IMR-90 (cell line): ENCODE data around the gene TM2D3. TPM values are rescaled to one million over a fixed set of nuclear protein-coding genes. Genes with fewer than 3 reads are reported as not detected.

Experiments
- ATAC-seq: fragments of 200-7000 bp; cut with Tn5 transposase; 2 replicates; pipeline ENCODE4 v1.9.1; 2020; ENCODE audit warnings: low read depth, mild to moderate bottlenecking, moderate library complexity
- BruUV-seq: library from RNA; stranded (reverse); fragments of 400-500 nt; replicated peaks from 2 replicates; lab custom pipeline; 2021; lab: Mats Ljungman, UMichigan
- CTCF ChIA-PET: fragments of 300-600 bp; formaldehyde crosslinking; extraction: SDS; loops from one replicate; lab custom pipeline; 2021; ENCODE audit warnings: antibody characterized with exemption; lab: Yijun Ruan, JAX
- POLR2A ChIA-PET: fragments of 300-600 bp; sonication (Branson Sonifier 250); formaldehyde crosslinking; loops from one replicate; lab custom pipeline; 2022; ENCODE audit warnings: antibody characterized with exemption; ENCODE audit not compliant: unreplicated experiment; lab: Charles Lee
- DNase-seq: peaks from one replicate; pipeline ENCODE4 v3.0.0; 2013
- H2AFZ ChIP-seq: replicated peaks from 2 replicates; pipeline ENCODE3; 2013; ENCODE audit warnings: low read length, mild to moderate bottlenecking; ENCODE audit not compliant: poor library complexity
- H2AK5ac ChIP-seq: 2 replicates; pipeline ENCODE4 v1.6.1; 2013; ENCODE audit warnings: low read depth, low read length, inconsistent platforms
- H2AK9ac ChIP-seq: replicated peaks from 2 replicates; pipeline ENCODE3; 2013; ENCODE audit warnings: mild to moderate bottlenecking, low read depth, low read length, moderate library complexity; ENCODE audit not compliant: poor library complexity
- H2BK120ac ChIP-seq: 2 replicates; pipeline ENCODE4 v1.6.1; 2013; ENCODE audit warnings: low read depth, low read length, inconsistent platforms
- H2BK15ac ChIP-seq: 3 replicates; pipeline ENCODE4 v1.6.1; 2013; ENCODE audit warnings: low read depth, low read length, inconsistent platforms
- H2BK20ac ChIP-seq: 2 replicates; pipeline ENCODE4 v1.6.1; 2013; ENCODE audit warnings: low read depth, mild to moderate bottlenecking, inconsistent platforms, low read length, moderate library complexity
- H2BK5ac ChIP-seq: 2 replicates; pipeline ENCODE4 v1.6.1; 2013; ENCODE audit warnings: mild to moderate bottlenecking, low read depth, low read length, inconsistent platforms; ENCODE audit not compliant: poor library complexity, severe bottlenecking
- H3K14ac ChIP-seq: replicated peaks from 2 replicates; pipeline ENCODE4 v1.6.1; 2013; ENCODE audit warnings: low read depth, low read length, inconsistent platforms
- H3K18ac ChIP-seq: 2 replicates; pipeline ENCODE4 v1.6.1; 2013; ENCODE audit warnings: low read depth, low read length, control low read depth
- H3K23ac ChIP-seq: 2 replicates; pipeline ENCODE4 v1.6.1; 2013; ENCODE audit warnings: low read depth, low read length, inconsistent platforms
- H3K27ac ChIP-seq: 2 replicates; pipeline ENCODE4 v1.5.1; 2013; ENCODE audit warnings: mild to moderate bottlenecking, control low read depth, low read length; ENCODE audit not compliant: insufficient read depth
- H3K27me3 ChIP-seq: 2 replicates; pipeline ENCODE4 v1.6.1; 2013; ENCODE audit warnings: low read length; ENCODE audit not compliant: control insufficient read depth, insufficient read depth
- H3K36me3 ChIP-seq: 2 replicates; pipeline ENCODE4 v1.6.1; 2013; ENCODE audit warnings: low read length, mixed read lengths; ENCODE audit not compliant: control insufficient read depth, insufficient read depth
- H3K4ac ChIP-seq: 2 replicates; pipeline ENCODE4 v1.6.1; 2013; ENCODE audit warnings: low read depth, low read length, inconsistent platforms
- H3K4me1 ChIP-seq: 2 replicates; pipeline ENCODE4 v1.6.1; 2013; ENCODE audit warnings: low read length, mixed read lengths; ENCODE audit not compliant: control insufficient read depth, insufficient read depth
- H3K4me2 ChIP-seq: 2 replicates; pipeline ENCODE4 v1.6.1; 2013; ENCODE audit warnings: low read depth, mild to moderate bottlenecking, control low read depth, low read length, moderate library complexity
- H3K4me3 ChIP-seq: 2 replicates; pipeline ENCODE4 v1.5.1; 2013; ENCODE audit warnings: low read depth, mild to moderate bottlenecking, control low read depth, low read length, moderate library complexity; ENCODE audit not compliant: insufficient read depth
- H3K56ac ChIP-seq: 2 replicates; pipeline ENCODE4 v1.6.1; 2013; ENCODE audit warnings: low read length, inconsistent platforms; ENCODE audit not compliant: insufficient read depth; ENCODE audit errors: extremely low read depth
- H3K79me1 ChIP-seq, 2 experiments: 2 replicates each; pipeline ENCODE4 v1.6.1; 2013; ENCODE audit warnings: low read length in 2 of 2, inconsistent platforms in 1 of 2, low read depth in 1 of 2
- H3K9ac ChIP-seq: 2 replicates; pipeline ENCODE4 v1.6.1; 2013; ENCODE audit warnings: low read depth, low read length, control low read depth
- H3K9me1 ChIP-seq: 2 replicates; pipeline ENCODE4 v1.6.1; 2013; ENCODE audit warnings: low read length, inconsistent platforms; ENCODE audit not compliant: insufficient read depth
- H3K9me3 ChIP-seq: 2 replicates; pipeline ENCODE4 v1.6.1; 2013; ENCODE audit warnings: low read length; ENCODE audit not compliant: control insufficient read depth, insufficient read depth
- H4K20me1 ChIP-seq: 2 replicates; pipeline ENCODE4 v1.6.1; 2013; ENCODE audit warnings: low read length, inconsistent platforms; ENCODE audit not compliant: insufficient read depth
- H4K5ac ChIP-seq: 2 replicates; pipeline ENCODE4 v1.6.1; 2013; ENCODE audit warnings: mild to moderate bottlenecking, low read depth, low read length, control low read depth
- H4K8ac ChIP-seq, 2 experiments: 2 replicates each; pipeline ENCODE4 v1.6.1; 2013; ENCODE audit warnings: low read depth in 2 of 2, low read length in 2 of 2, control low read depth in 1 of 2, inconsistent platforms in 1 of 2
- H4K91ac ChIP-seq: 2 replicates; pipeline ENCODE4 v1.6.1; 2013; ENCODE audit warnings: low read depth, low read length, inconsistent platforms; ENCODE audit not compliant: insufficient read depth
- BHLHE40 ChIP-seq: fragments of 150-350 bp; IDR thresholded peaks from 2 replicates; pipeline ENCODE4 v1.6.1; 2016; ENCODE audit warnings: mild to moderate bottlenecking, low read depth, low read length
- CEBPB ChIP-seq: IDR thresholded peaks from 2 replicates; pipeline ENCODE4 v1.6.1; 2012; ENCODE audit warnings: low read depth, low read length, improper control_type of control experiment
- CHD1 ChIP-seq: IDR thresholded peaks from 2 replicates; pipeline ENCODE4 v1.6.1; 2012; ENCODE audit warnings: low read depth, low read length, improper control_type of control experiment
- CTCF ChIP-seq: conservative IDR thresholded peaks from 2 replicates; pipeline ENCODE4 v1.5.1; 2012; ENCODE audit warnings: mild to moderate bottlenecking, low read depth, low read length, improper control_type of control experiment
- FOS ChIP-seq: fragments of 150-350 bp; IDR thresholded peaks from 2 replicates; pipeline ENCODE4 v1.6.1; 2016; ENCODE audit warnings: low read depth, low read length
- MAFK ChIP-seq: IDR thresholded peaks from 2 replicates; pipeline ENCODE4 v1.6.1; 2012; ENCODE audit warnings: low read depth, low read length, improper control_type of control experiment
- MAZ ChIP-seq: IDR thresholded peaks from 2 replicates; pipeline ENCODE4 v1.6.1; 2012; ENCODE audit warnings: low read depth, mild to moderate bottlenecking, low read length, improper control_type of control experiment, moderate library complexity, borderline replicate concordance
- MXI1 ChIP-seq: IDR thresholded peaks from 2 replicates; pipeline ENCODE4 v1.6.1; 2012; ENCODE audit warnings: low read depth, mild to moderate bottlenecking, low read length, moderate library complexity, borderline replicate concordance
- NFE2L2 ChIP-seq: fragments of 150-350 bp; IDR thresholded peaks from 2 replicates; pipeline ENCODE4 v1.6.1; 2016; ENCODE audit warnings: low read depth, mild to moderate bottlenecking, low read length
- POLR2A ChIP-seq: IDR thresholded peaks from 2 replicates; pipeline ENCODE4 v1.6.1; 2012; ENCODE audit warnings: mild to moderate bottlenecking, low read depth, low read length
- RAD21 ChIP-seq: IDR thresholded peaks from 2 replicates; pipeline ENCODE4 v1.6.1; 2012; ENCODE audit warnings: low read length, improper control_type of control experiment
- RCOR1 ChIP-seq: IDR thresholded peaks from 2 replicates; pipeline ENCODE4 v1.6.1; 2012; ENCODE audit warnings: mild to moderate bottlenecking, low read length, improper control_type of control experiment; ENCODE audit not compliant: insufficient replicate concordance
- RFX5 ChIP-seq: IDR thresholded peaks from 2 replicates; pipeline ENCODE4 v1.8.0; 2012; ENCODE audit warnings: low read depth, mild to moderate bottlenecking, low read length, moderate library complexity
- SMC3 ChIP-seq: fragments of 150-350 bp; IDR thresholded peaks from 2 replicates; pipeline ENCODE4 v1.6.1; 2016; ENCODE audit warnings: low read depth, mild to moderate bottlenecking, antibody characterized with exemption, low read length, moderate library complexity
- USF2 ChIP-seq: fragments of 150-350 bp; IDR thresholded peaks from 2 replicates; pipeline ENCODE4 v1.6.1; 2017; ENCODE audit warnings: mild to moderate bottlenecking, antibody characterized with exemption, low read length, low read depth
- WGBS, 2 experiments: methylation state at CpG; one replicate each; pipeline versions ENCODE4 v1.1.5 to v1.1.7; 2013; ENCODE audit warnings: missing lambda C conversion rate in 2 of 2; ENCODE audit not compliant: insufficient read length in 1 of 2; ENCODE audit errors: extremely low coverage in 2 of 2; 5-methylcytosine and 5-hydroxymethylcytosine counted together
- dilution Hi-C: fragments of 300-500 bp; cut with HindIII; formaldehyde crosslinking; loops from one replicate; pipeline ENCODE4 v1.14.3; 2018; ENCODE audit warnings: low sequenced_read_pairs; ENCODE audit not compliant: unreplicated experiment
- in situ Hi-C: fragments of 300-500 bp; cut with MboI; formaldehyde crosslinking; loops from 3 replicates; pipeline ENCODE4 v1.14.3; 2019; ENCODE audit warnings: low sequenced_read_pairs, inconsistent platforms, mixed read lengths
- intact Hi-C: fragments of 100-400 bp; cut with micrococcal nuclease; formaldehyde crosslinking; loops from 2 replicates; pipeline ENCODE4 v1.10.0; 2022
- polyA plus RNA-seq, 3 experiments: library from polyadenylated mRNA; depleted of rRNA; stranded (reverse); fragments of >200 nt; gene quantifications; 2 replicates each; pipeline ENCODE4 v1.2.3, GENCODE V29; 2012; ENCODE audit warnings: low replicate concordance in 1 of 3
- total RNA-seq: library from RNA; depleted of rRNA; stranded (reverse); fragments of >200 nt; gene quantifications from 2 replicates; pipeline ENCODE4 v1.2.3, GENCODE V29; 2012

TM2D3 gene
- total and polyA plus RNA-seq, 2 of the 4 experiments (the other 2 are of a cell fraction), result 27.4 to 34.5 TPM

GRCh38 chr15:101609742-101610610 lies 42.2 kb downstream of the TM2D3 start:
- DNase-seq (no peak), ATAC-seq (no peak)
- no peak overlapping the region for H4K91ac ChIP-seq
- H2AK5ac ChIP-seq, result no peak overlapping the region
- H2BK20ac ChIP-seq, result no peak overlapping the region
- H2BK120ac ChIP-seq, result no peak overlapping the region
- 68% methylated on average over 10 of the region's 23 CpGs; no CpG with 5 or more reads in 1 of the 2 experiments for WGBS, 2 experiments
- H2AK9ac ChIP-seq, result peak overlapping the region; percentile 24
- no peak overlapping the region for H3K9ac ChIP-seq
- H3K18ac ChIP-seq, result no peak overlapping the region
- BruUV-seq, result no TSS peak
- in situ Hi-C loops, result no loop called here
- POLR2A ChIA-PET, result no interaction called here
- peaks cover 13% of the 10 kb centered on the region for H3K27me3 ChIP-seq
- no peak overlapping the region for H3K4ac ChIP-seq
- H4K8ac ChIP-seq, result no peak overlapping the region
- no peak overlapping the region for H3K56ac ChIP-seq
- H4K5ac ChIP-seq, result no peak overlapping the region
- no peaks in the 10 kb centered on the region for H3K9me1 ChIP-seq
- no peak overlapping the region for H2BK5ac ChIP-seq
- H3K4me1 ChIP-seq, result no peaks in the 10 kb centered on the region
- H3K9me3 ChIP-seq, result no peaks in the 10 kb centered on the region
- CTCF ChIA-PET, result no interaction called here
- no peaks in the 10 kb centered on the region for H4K20me1 ChIP-seq
- H3K79me1 ChIP-seq, result no peaks in the 10 kb centered on the region
- intact Hi-C loops, result no loop called here
- H3K23ac ChIP-seq, result no peak overlapping the region
- no peak overlapping the region for H3K4me3 ChIP-seq
- H2BK15ac ChIP-seq, result no peak overlapping the region
- H3K27ac ChIP-seq, result no peak overlapping the region
- H3K36me3 ChIP-seq, result no peaks in the 10 kb centered on the region
- H2AFZ ChIP-seq, result no peak overlapping the region
- dilution Hi-C loops, result no loop called here
- no peak overlapping the region for H3K14ac ChIP-seq
- H3K4me2 ChIP-seq, result no peak overlapping the region
- TF ChIP-seq CTCF, result no peak
- TF ChIP-seq CEBPB, result no peak
- no peak for TF ChIP-seq POLR2A
- no peak for TF ChIP-seq RAD21
- no peak for TF ChIP-seq RCOR1
- TF ChIP-seq NFE2L2, result no peak
- no peak for TF ChIP-seq USF2
- no peak for TF ChIP-seq BHLHE40
- TF ChIP-seq SMC3, result no peak
- TF ChIP-seq CHD1, result no peak
- TF ChIP-seq MXI1, result no peak
- TF ChIP-seq FOS, result no peak
- no peak for TF ChIP-seq MAFK
- TF ChIP-seq RFX5, result no peak
- TF ChIP-seq MAZ, result no peak
